ENCODE data around the gene MED13L.

DNA sequence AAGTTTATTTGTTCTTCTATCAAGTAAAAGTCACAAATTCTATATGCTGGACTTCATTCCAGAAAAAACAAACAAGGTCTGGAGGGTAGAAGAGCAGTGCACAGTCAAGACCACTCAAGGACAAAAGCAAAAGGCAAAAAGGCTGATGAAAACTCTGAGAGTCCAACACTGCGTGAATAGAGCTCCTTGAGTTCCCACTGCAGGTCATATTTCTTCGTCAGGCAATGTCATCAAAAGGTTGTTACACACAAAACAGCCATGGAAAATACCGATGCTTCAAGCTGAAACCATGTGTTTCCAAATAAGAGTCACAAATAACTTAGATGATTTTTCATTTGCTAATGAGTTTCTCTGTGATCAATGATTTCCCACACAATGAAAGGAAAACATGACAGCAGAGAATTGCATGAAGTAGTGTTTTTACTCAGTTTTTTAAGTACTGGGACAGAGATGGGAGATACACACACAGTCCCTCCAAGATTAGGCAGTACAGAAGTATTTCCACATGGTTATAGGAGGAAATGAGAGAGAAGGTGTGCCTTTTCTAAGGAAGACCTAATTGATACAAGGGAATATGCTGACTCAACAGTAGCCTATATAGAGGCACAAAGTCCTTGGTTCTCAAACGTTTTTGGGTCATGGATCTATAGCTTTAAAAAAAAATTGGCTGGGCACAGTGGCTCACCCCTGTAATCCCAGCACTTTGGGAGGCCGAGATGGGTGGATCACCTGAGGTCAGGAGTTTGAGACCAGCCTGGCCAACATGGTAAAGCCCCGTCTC lies 177.7 kb downstream of the MED13L start:
- TF ChIP-seq, protein P1, sequence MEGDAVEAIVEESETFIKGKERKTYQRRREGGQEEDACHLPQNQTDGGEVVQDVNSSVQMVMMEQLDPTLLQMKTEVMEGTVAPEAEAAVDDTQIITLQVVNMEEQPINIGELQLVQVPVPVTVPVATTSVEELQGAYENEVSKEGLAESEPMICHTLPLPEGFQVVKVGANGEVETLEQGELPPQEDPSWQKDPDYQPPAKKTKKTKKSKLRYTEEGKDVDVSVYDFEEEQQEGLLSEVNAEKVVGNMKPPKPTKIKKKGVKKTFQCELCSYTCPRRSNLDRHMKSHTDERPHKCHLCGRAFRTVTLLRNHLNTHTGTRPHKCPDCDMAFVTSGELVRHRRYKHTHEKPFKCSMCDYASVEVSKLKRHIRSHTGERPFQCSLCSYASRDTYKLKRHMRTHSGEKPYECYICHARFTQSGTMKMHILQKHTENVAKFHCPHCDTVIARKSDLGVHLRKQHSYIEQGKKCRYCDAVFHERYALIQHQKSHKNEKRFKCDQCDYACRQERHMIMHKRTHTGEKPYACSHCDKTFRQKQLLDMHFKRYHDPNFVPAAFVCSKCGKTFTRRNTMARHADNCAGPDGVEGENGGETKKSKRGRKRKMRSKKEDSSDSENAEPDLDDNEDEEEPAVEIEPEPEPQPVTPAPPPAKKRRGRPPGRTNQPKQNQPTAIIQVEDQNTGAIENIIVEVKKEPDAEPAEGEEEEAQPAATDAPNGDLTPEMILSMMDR (IDR thresholded peaks at IDR 0.05), result no peak
- no peak for TF ChIP-seq POLR2A (IDR thresholded peaks at IDR 0.05)
